HL-60 (cell line): ENCODE results near the gene CSMD2.
"Not testable (repeated sequence)": the region's sequence is repeated elsewhere in the genome, so short reads cannot be mapped to it uniquely, and the experiment has no call there.

Experiments
- DNase-seq, 2 experiments: peaks; one replicate each; pipeline ENCODE4 v3.0.0-alpha.2; 2010 to 2020; ENCODE audit warnings: low read depth in 1 of 2, low spot score in 1 of 2
- H3K27ac ChIP-seq: fragments of 250-450 bp; sonication (Bioruptor Pico); replicated peaks from 2 replicates; pipeline ENCODE4 v1.5.1; 2020; ENCODE audit warnings: mild to moderate bottlenecking, moderate library complexity
- H3K27me3 ChIP-seq: fragments of 250-450 bp; sonication (Bioruptor Pico); 2 replicates; pipeline ENCODE4 v1.5.1; 2021; ENCODE audit warnings: mild to moderate bottlenecking, moderate library complexity; ENCODE audit not compliant: insufficient read depth, poor library complexity, severe bottlenecking
- H3K4me3 ChIP-seq: replicated peaks from 2 replicates; pipeline ENCODE4 v1.5.1; 2011; ENCODE audit warnings: mild to moderate bottlenecking, control low read depth, low read length; ENCODE audit not compliant: insufficient read depth
- GABPA ChIP-seq: IDR thresholded peaks from 2 replicates; pipeline ENCODE4 v1.6.1; 2012; ENCODE audit warnings: low read depth
- POLR2AphosphoS5 ChIP-seq: IDR thresholded peaks from 2 replicates; pipeline ENCODE4 v1.6.1; 2012; ENCODE audit warnings: low read depth
- SPI1 ChIP-seq: IDR thresholded peaks from 2 replicates; pipeline ENCODE4 v1.6.1; 2012; ENCODE audit warnings: low read depth, mild to moderate bottlenecking, borderline replicate concordance
- TF ChIP-seq, protein P1 (sequence below): IDR thresholded peaks from one replicate; pipeline ENCODE4 v1.5.1; 2011; ENCODE audit warnings: low read length, control low read depth, inconsistent platforms; ENCODE audit not compliant: insufficient read depth
- TF ChIP-seq, protein P2 (sequence below): IDR thresholded peaks from 2 replicates; pipeline ENCODE4 v1.6.1; 2012; ENCODE audit warnings: low read depth; ENCODE audit not compliant: insufficient replicate concordance

CSMD2 gene

DNA sequence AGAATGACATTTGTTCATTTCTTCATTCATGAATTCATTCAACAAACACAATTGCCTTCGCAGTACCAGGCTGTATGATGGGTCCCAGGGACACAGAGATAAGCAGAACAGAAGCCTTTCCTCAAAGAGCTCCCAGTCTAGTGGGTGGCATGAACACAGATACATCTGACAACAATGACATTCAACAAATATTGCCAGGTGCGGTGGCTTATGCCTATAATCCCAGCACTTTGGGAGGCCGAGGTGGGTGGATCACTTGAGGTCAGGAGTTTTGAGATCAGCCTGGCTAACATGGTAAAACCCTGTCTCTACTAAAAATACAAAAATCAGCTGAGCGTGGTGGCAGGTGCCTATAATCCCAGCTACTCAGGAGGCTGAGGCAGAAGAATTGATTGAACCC is 18.4 kb upstream of the CSMD2 start:
- DNase-seq, H3K27ac ChIP-seq, H3K27me3 ChIP-seq, H3K4me3 ChIP-seq: not testable (repeated sequence)

DNA sequence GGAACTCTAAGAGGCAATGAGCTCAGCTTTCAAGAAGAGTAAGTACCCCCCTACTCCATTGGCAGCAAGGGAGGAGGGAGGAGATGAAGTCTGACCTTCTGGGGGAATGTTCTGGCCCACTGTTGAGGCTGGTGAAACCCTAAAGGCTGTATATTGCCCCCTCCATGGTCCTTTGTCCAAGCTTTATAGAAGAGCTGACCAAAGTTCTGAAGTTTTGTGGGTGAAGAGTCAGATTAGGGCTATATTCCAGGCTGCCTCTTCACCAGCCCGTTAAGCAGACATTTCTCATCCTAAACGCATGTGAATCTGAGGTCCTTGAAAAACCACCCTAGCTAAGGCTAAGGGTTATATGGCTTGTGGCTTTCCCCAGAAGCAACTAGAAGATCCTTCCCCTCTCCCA is 13.0 kb upstream of the CSMD2 start:
- Histone ChIP-seq H3K4me3 (no peak overlapping the region), H3K27ac (no peak overlapping the region), H3K27me3 (peaks cover 2% of the 10 kb centered on the region)
- TF ChIP-seq POLR2AphosphoS5, result no peak
- TF ChIP-seq, protein P1, sequence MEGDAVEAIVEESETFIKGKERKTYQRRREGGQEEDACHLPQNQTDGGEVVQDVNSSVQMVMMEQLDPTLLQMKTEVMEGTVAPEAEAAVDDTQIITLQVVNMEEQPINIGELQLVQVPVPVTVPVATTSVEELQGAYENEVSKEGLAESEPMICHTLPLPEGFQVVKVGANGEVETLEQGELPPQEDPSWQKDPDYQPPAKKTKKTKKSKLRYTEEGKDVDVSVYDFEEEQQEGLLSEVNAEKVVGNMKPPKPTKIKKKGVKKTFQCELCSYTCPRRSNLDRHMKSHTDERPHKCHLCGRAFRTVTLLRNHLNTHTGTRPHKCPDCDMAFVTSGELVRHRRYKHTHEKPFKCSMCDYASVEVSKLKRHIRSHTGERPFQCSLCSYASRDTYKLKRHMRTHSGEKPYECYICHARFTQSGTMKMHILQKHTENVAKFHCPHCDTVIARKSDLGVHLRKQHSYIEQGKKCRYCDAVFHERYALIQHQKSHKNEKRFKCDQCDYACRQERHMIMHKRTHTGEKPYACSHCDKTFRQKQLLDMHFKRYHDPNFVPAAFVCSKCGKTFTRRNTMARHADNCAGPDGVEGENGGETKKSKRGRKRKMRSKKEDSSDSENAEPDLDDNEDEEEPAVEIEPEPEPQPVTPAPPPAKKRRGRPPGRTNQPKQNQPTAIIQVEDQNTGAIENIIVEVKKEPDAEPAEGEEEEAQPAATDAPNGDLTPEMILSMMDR, result no peak
- TF ChIP-seq, protein P2, sequence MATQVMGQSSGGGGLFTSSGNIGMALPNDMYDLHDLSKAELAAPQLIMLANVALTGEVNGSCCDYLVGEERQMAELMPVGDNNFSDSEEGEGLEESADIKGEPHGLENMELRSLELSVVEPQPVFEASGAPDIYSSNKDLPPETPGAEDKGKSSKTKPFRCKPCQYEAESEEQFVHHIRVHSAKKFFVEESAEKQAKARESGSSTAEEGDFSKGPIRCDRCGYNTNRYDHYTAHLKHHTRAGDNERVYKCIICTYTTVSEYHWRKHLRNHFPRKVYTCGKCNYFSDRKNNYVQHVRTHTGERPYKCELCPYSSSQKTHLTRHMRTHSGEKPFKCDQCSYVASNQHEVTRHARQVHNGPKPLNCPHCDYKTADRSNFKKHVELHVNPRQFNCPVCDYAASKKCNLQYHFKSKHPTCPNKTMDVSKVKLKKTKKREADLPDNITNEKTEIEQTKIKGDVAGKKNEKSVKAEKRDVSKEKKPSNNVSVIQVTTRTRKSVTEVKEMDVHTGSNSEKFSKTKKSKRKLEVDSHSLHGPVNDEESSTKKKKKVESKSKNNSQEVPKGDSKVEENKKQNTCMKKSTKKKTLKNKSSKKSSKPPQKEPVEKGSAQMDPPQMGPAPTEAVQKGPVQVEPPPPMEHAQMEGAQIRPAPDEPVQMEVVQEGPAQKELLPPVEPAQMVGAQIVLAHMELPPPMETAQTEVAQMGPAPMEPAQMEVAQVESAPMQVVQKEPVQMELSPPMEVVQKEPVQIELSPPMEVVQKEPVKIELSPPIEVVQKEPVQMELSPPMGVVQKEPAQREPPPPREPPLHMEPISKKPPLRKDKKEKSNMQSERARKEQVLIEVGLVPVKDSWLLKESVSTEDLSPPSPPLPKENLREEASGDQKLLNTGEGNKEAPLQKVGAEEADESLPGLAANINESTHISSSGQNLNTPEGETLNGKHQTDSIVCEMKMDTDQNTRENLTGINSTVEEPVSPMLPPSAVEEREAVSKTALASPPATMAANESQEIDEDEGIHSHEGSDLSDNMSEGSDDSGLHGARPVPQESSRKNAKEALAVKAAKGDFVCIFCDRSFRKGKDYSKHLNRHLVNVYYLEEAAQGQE, result peak; percentile 58
- no peak for TF ChIP-seq GABPA
- TF ChIP-seq SPI1, result no peak
- no peak for DNase-seq

DNA sequence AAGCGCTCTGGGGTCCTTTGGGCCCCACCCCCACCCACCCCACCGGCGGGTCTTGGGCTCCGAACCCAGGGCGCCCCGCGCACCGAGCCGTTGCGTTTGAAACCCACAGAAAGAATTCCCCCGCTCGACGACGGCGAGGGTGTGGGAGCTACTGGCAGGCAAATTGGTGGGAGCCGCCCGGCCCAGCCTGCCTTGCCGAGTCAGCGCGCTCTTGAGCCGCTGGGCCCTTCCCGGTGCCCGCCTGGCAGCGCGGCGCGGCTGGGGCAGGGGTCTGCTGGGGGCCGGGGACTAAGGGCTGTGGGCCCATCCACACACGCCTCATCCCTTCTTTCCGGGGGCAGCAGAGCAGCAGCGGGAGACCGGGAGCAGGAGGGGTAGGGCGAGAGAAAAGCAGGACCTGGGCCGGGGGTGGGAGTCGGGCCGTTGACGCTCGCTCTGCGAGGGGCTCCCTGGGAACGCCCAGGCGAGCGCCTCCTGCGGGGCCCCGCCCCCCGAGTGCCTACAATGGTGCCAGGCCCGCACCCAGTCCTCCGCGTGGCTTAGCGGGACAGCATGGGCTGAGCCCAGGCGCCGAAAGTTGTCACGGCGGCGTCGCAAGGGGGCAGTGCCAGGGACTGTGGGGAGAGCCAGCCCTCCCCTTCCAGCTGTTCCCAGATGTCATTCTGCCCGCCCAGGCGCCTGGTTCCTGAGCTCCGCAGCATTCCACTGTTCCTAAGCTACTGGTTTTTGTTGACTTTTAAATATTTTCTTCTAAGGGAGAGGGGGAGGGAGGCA is 12.0 kb upstream of the CSMD2 start, which contains the start of gene C1orf94:
Gene C1orf94, plus strand, starts transcription at position 78 of the 774 bp plus-strand sequence. CDS start 883 bp downstream, outside the sequence.
- Histone ChIP-seq H3K27me3 (peaks cover 2% of the 10 kb centered on the region), H3K27ac (no peak within 1 kb of the TSS), H3K4me3 (no peak within 1 kb of the TSS)
- TF ChIP-seq, protein P2, result no peak
- TF ChIP-seq, protein P1, result no peak
- no peak for TF ChIP-seq GABPA
- DNase-seq, result no peak

DNA sequence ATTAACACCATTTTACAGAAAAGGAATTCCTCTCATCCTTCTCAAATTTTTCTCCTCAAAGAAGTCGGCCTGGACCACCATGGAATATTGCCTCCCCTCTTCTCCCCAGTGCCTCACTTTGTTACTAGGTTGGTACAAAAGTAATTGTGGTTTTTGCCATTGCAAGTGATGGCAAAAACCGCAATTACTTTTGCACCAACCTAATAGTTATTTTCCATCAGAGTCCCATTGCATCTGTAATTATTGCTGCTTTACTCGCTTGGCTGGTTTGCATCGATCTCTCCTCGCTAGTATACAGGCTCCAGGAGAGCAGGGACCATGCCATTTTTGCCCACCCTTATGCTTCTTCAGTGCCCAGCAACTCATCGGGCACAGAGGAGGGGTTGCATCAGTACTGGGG is 10.7 kb upstream of the CSMD2 start:
- no peak overlapping the region for H3K4me3 ChIP-seq
- no peak for DNase-seq
- TF ChIP-seq, protein P1, result no peak
- TF ChIP-seq GABPA, result no peak
- TF ChIP-seq, protein P2, result no peak
- no peak for TF ChIP-seq SPI1
- TF ChIP-seq POLR2AphosphoS5, result no peak
- H3K27ac ChIP-seq, result no peak overlapping the region
- H3K27me3 ChIP-seq, result peaks cover 8% of the 10 kb centered on the region
